Cardiac septum (tissue), 1 donor: ENCODE measurements around the gene SIRT4. TPM values are rescaled to one million over a fixed set of nuclear protein-coding genes. Genes with fewer than 3 reads are reported as not detected.

ENCODE experiments used
- DNase-seq: peaks from one replicate; pipeline ENCODE4 v3.0.0-alpha.2; 2020; ENCODE audit warnings: low spot score
- intact Hi-C: fragments of 100-400 bp; cut with DNase I; formaldehyde crosslinking; loops from one replicate; pipeline ENCODE4 v1.14.0; 2022
- total RNA-seq: library from RNA; stranded (reverse); fragmentation: NEBNext Ultra II Directional; extraction: Animal tissue kit (Norgen Biotek cat#: 25700); gene quantifications from one replicate; pipeline ENCODE4 v1.2.1, GENCODE V29; 2021
- donor health status: DM: no; HTN: no; CAD: no.

Gene SIRT4
- total RNA-seq, 1 donor from 2014 or later = 2.4 TPM

DNA sequence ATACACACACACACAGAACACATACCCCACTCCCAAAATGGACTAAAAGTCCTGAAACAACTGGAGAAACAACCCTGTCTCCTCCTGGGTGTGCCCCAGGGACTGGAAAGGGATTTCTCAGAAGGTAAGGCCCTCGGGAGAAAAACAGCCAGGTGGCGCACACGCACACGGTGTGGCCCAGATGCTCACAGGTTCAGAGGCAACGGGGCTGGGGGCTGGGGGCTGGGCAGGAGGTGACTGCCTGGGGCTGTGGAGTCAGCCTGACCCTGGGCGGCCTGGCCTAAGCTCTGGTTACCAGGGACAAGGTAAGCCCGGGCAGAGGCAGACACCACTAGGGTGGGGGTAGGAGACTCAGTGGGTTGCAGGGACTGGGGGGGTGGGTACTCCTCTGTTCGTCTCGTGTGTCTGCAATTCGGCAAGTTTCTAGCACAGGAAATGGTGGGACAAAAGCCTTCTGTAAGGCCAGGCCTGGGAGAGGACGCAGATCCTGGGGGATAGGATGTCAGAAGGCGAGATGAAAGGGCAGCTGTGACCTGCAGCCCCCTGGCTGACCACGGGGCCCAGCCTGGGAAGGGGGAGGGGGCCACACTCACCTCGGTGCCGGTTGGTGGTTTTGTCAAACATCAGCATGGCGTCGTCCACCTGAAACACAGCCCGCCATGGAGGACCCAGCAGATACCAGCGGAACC, 56.4 kb downstream of the SIRT4 start:
- intact Hi-C loops = no loop called here
- no peak for DNase-seq

- intact Hi-C loops = no loop called here
- DNase-seq = no peak
Observed at GRCh38 chr12:120359128-120359527, 57.0 kb downstream of the SIRT4 start.

GRCh38 chr12:120361506-120362208, 59.5 kb downstream of the SIRT4 start:
- intact Hi-C loops = no loop called here
- no peak for DNase-seq

Other genes with a start within 250 kb of the SIRT4 start
- 33.0 TPM for gene RAB35, start 185.6 kb upstream of the SIRT4 start, total RNA-seq
- 39.8 TPM for gene GCN1, start 107.6 kb upstream of the SIRT4 start, total RNA-seq
- 594 TPM for gene RPLP0, start 101.2 kb upstream of the SIRT4 start, total RNA-seq
- gene PXN, start 36.6 kb upstream of the SIRT4 start, total RNA-seq = 73.8 TPM
- gene RNU4-2, start 10.4 kb upstream of the SIRT4 start, total RNA-seq = 27,323 TPM
- gene RNU4-1, start 9.1 kb upstream of the SIRT4 start, total RNA-seq = 3,560 TPM
- not detected for gene PLA2G1B, start 25.5 kb downstream of the SIRT4 start, total RNA-seq
- gene MSI1, start 66.8 kb downstream of the SIRT4 start, total RNA-seq = 9.7 TPM
- 232 TPM for gene COX6A1, start 135.8 kb downstream of the SIRT4 start, total RNA-seq
- 11.9 TPM for gene TRIAP1, start 144.1 kb downstream of the SIRT4 start, total RNA-seq
- gene GATC, start 144.1 kb downstream of the SIRT4 start, total RNA-seq = 12.9 TPM
- 38.6 TPM for gene SRSF9, start 167.4 kb downstream of the SIRT4 start, total RNA-seq
- 243 TPM for gene DYNLL1, start 193.8 kb downstream of the SIRT4 start, total RNA-seq
- 31.8 TPM for gene COQ5, start 226.8 kb downstream of the SIRT4 start, total RNA-seq
- 249 TPM for gene RNF10, start 232.0 kb downstream of the SIRT4 start, total RNA-seq